Measurements from ENCODE around the gene TRMT10C.
A peak's percentile ranks its signal among the peaks of the same experiment; 100 is the strongest.
"Not testable (repeated sequence)": the region's sequence is repeated elsewhere in the genome, so short reads cannot be mapped to it uniquely, and the experiment has no call there.

TRMT10C gene

GRCh38 chr3:101529816-101530685, 31.6 kb upstream of the TRMT10C start:
- no peak overlapping the region for H3K4me3 ChIP-seq (ENCODE audit: insufficient read depth, low read depth, low read length, poor library complexity, severe bottlenecking)
- peak overlapping the region; percentile 38 for H3K27ac ChIP-seq (ENCODE audit: insufficient read depth, low read length, poor library complexity, severe bottlenecking)
- no peaks in the 10 kb centered on the region for H3K9me3 ChIP-seq (ENCODE audit: control insufficient read depth, low read length)
- H3K27me3 ChIP-seq (replicated peaks; ENCODE audit: control insufficient read depth, insufficient read depth, low read length, poor library complexity, severe bottlenecking): no peaks in the 10 kb centered on the region
- peaks cover 13% of the 10 kb centered on the region for H3K4me1 ChIP-seq (ENCODE audit: control insufficient read depth, insufficient read depth, low read length, poor library complexity, severe bottlenecking)
- no peak for DNase-seq
- H3K36me3 ChIP-seq (ENCODE audit: control insufficient read depth, insufficient read depth, low read length): no peaks in the 10 kb centered on the region

DNA sequence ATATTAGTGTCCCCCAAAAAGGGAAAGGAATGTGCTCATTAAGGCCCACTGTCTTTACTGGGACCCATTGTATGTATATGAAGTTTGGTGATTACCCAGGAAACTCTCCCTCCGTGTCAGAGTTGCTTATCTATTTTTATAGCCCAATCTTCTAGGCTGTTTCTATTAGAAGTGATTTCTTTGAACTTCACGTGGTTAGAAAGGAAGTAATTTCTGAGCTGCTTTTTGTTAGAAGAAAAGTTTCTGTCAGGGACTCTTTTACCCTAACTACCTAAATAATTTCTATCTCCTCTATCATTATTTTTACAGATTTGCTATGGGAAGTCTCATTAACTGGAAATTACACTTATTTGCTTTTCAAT, 31.0 kb upstream of the TRMT10C start:
- H3K27me3 ChIP-seq (replicated peaks; ENCODE audit: control insufficient read depth, insufficient read depth, low read length, poor library complexity, severe bottlenecking): no peaks in the 10 kb centered on the region
- DNase-seq: no peak
- H3K36me3 ChIP-seq (ENCODE audit: control insufficient read depth, insufficient read depth, low read length): no peaks in the 10 kb centered on the region
- H3K9me3 ChIP-seq (ENCODE audit: control insufficient read depth, low read length): no peaks in the 10 kb centered on the region
- H3K27ac ChIP-seq (ENCODE audit: insufficient read depth, low read length, poor library complexity, severe bottlenecking): peak overlapping the region; percentile 38
- H3K4me1 ChIP-seq (ENCODE audit: control insufficient read depth, insufficient read depth, low read length, poor library complexity, severe bottlenecking): peaks cover 13% of the 10 kb centered on the region
- H3K4me3 ChIP-seq (ENCODE audit: insufficient read depth, low read depth, low read length, poor library complexity, severe bottlenecking): no peak overlapping the region

DNA sequence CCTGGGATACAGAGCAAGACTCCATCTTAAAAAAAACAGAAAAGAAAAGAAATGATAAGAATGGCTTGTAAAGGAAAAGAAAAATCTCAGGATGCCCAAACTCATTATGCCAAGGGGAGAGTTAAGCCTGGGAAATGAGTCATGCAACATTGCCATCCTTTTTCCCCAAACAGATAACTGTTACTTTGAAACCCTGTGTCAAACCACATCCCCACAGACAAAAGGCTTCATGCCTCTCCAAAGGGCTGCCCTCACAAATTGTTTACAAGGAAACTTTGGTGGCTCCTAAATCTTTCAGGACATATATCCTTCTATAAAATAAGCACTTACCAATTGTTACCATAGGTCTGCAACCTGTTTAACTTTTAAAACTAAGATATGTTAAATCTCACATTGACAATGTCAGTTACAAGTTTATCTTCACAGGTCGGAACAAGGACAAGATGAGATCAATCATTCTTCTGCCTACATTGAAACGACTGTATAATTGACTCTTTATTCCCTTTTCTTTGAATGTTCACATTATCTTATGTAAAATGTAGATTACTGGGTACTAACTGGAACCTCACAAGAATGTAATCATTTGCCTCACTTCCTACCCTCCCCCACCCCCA, 30.1 kb upstream of the TRMT10C start:
- DNase-seq: no peak
- Histone ChIP-seq H3K36me3 (ENCODE audit: control insufficient read depth, insufficient read depth, low read length) (no peaks in the 10 kb centered on the region), H3K27ac (ENCODE audit: insufficient read depth, low read length, poor library complexity, severe bottlenecking) (no peak overlapping the region), H3K4me3 (ENCODE audit: insufficient read depth, low read depth, low read length, poor library complexity, severe bottlenecking) (no peak overlapping the region), H3K27me3 (replicated peaks; ENCODE audit: control insufficient read depth, insufficient read depth, low read length, poor library complexity, severe bottlenecking) (no peaks in the 10 kb centered on the region), H3K4me1 (ENCODE audit: control insufficient read depth, insufficient read depth, low read length, poor library complexity, severe bottlenecking) (peaks cover 13% of the 10 kb centered on the region), H3K9me3 (ENCODE audit: control insufficient read depth, low read length) (no peaks in the 10 kb centered on the region)

DNA sequence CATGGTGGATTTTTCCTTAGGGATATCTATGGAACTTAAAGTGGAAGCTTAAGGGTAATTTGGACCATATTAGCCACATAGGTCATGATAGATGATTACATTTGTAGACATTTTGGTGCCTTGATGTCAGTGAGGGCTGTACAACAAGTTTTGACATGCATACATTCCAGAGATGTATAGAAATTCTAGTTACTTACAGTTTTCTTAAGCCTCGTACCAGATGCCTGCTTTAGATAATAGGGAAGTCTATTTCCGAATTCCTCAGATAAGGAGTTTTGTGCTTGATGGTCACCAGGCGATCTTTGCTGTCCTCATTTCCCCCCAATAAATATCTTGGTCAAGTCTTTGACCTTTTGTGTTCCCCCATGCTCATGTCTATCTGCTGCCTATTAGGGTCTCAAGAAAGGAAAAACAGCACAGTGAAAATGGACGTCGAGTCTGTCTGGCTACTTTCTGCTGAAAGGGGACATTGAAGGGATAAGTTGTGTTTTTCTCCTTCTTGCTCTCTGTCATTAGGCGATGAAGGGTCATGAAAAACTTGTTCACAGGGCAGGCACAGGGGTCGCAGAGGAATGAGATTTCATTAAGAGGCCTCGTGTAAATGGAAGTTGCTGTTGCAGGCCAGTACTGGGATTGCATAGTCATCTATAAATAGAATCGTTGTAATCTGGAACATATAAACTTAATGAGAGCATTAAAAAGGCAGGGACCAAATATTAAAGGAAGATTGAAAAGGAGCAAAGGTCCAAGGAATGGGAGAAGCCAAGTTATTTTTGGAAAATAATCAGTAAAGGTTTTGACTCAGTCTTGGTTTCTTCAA, 28.7 kb upstream of the TRMT10C start:
- no peak for DNase-seq
- Histone ChIP-seq H3K27ac (ENCODE audit: insufficient read depth, low read length, poor library complexity, severe bottlenecking) (no peak overlapping the region), H3K36me3 (ENCODE audit: control insufficient read depth, insufficient read depth, low read length) (no peaks in the 10 kb centered on the region), H3K9me3 (ENCODE audit: control insufficient read depth, low read length) (no peaks in the 10 kb centered on the region), H3K4me1 (ENCODE audit: control insufficient read depth, insufficient read depth, low read length, poor library complexity, severe bottlenecking) (peaks cover 13% of the 10 kb centered on the region), H3K4me3 (ENCODE audit: insufficient read depth, low read depth, low read length, poor library complexity, severe bottlenecking) (no peak overlapping the region), H3K27me3 (replicated peaks; ENCODE audit: control insufficient read depth, insufficient read depth, low read length, poor library complexity, severe bottlenecking) (no peaks in the 10 kb centered on the region)

DNA sequence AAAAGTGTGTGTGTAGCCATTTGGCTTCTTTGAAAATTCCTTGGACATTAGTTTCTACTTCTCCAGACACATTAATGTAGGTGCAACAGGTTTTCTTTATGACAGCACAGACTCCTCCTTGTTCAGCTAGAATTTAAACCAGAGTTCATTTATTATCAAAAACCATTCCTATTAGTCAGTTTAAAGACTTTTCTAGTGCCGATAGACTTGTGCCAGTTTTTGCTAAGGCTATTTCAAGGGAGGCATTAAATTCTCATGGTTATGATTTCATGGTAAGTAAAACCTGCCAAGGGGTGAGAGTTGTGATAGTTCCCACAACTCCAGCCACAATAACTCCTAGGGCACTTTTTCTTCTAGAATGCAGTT, 28.1 kb upstream of the TRMT10C start:
- no peak for DNase-seq
- H3K9me3 ChIP-seq (ENCODE audit: control insufficient read depth, low read length): no peaks in the 10 kb centered on the region
- H3K36me3 ChIP-seq (ENCODE audit: control insufficient read depth, insufficient read depth, low read length): no peaks in the 10 kb centered on the region
- peaks cover 13% of the 10 kb centered on the region for H3K4me1 ChIP-seq (ENCODE audit: control insufficient read depth, insufficient read depth, low read length, poor library complexity, severe bottlenecking)
- no peaks in the 10 kb centered on the region for H3K27me3 ChIP-seq (replicated peaks; ENCODE audit: control insufficient read depth, insufficient read depth, low read length, poor library complexity, severe bottlenecking)
- no peak overlapping the region for H3K4me3 ChIP-seq (ENCODE audit: insufficient read depth, low read depth, low read length, poor library complexity, severe bottlenecking)
- H3K27ac ChIP-seq (ENCODE audit: insufficient read depth, low read length, poor library complexity, severe bottlenecking): no peak overlapping the region

DNA sequence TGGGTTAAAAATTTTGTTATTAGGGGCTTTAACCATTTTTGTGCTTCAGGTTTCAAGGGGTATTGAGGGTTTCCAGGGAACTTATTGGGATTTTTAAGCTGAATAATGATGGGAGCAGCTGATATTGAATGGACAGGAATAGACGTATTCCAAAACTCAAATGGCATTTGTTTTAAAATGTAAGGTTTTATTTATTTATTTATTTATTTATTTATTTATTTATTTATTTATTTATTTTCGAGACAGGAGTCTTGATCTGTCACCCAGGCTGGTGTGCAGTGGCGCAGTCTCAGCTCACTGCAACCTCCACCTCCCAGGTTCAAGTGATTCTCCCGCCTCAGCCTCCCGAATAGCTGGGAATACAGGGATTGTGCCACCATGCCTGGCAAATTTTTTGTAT, 26.4 kb upstream of the TRMT10C start:
- H3K27ac ChIP-seq (ENCODE audit: insufficient read depth, low read length, poor library complexity, severe bottlenecking): no peak overlapping the region
- no peaks in the 10 kb centered on the region for H3K27me3 ChIP-seq (replicated peaks; ENCODE audit: control insufficient read depth, insufficient read depth, low read length, poor library complexity, severe bottlenecking)
- peaks cover 13% of the 10 kb centered on the region for H3K4me1 ChIP-seq (ENCODE audit: control insufficient read depth, insufficient read depth, low read length, poor library complexity, severe bottlenecking)
- no peak for DNase-seq
- no peaks in the 10 kb centered on the region for H3K36me3 ChIP-seq (ENCODE audit: control insufficient read depth, insufficient read depth, low read length)
- H3K9me3 ChIP-seq (ENCODE audit: control insufficient read depth, low read length): no peaks in the 10 kb centered on the region
- H3K4me3 ChIP-seq (ENCODE audit: insufficient read depth, low read depth, low read length, poor library complexity, severe bottlenecking): no peak overlapping the region

DNA sequence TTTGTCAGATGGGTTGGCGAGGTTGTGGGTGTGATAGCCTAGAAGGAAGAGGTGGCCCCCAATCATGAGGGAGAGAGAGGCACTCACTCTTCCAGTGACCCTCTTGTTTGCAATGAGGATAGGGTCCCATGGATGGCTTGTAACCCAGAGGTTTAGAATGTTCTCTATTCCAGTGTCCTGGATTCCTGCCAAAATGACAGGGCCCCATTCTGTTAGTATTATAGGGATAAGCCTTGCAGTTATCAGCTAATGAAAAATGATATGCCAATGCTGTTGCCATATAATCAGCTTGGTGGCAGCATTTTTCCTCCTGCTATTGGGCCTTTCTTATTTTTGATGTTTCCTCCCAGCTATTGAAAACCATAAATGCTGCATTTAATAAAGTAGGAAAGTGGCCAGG, 25.4 kb upstream of the TRMT10C start:
- Histone ChIP-seq H3K27me3 (replicated peaks; ENCODE audit: control insufficient read depth, insufficient read depth, low read length, poor library complexity, severe bottlenecking) (no peaks in the 10 kb centered on the region), H3K36me3 (ENCODE audit: control insufficient read depth, insufficient read depth, low read length) (no peaks in the 10 kb centered on the region), H3K4me3 (ENCODE audit: insufficient read depth, low read depth, low read length, poor library complexity, severe bottlenecking) (no peak overlapping the region), H3K9me3 (ENCODE audit: control insufficient read depth, low read length) (no peaks in the 10 kb centered on the region), H3K4me1 (ENCODE audit: control insufficient read depth, insufficient read depth, low read length, poor library complexity, severe bottlenecking) (peaks cover 7% of the 10 kb centered on the region), H3K27ac (ENCODE audit: insufficient read depth, low read length, poor library complexity, severe bottlenecking) (no peak overlapping the region)
- DNase-seq: no peak

DNA sequence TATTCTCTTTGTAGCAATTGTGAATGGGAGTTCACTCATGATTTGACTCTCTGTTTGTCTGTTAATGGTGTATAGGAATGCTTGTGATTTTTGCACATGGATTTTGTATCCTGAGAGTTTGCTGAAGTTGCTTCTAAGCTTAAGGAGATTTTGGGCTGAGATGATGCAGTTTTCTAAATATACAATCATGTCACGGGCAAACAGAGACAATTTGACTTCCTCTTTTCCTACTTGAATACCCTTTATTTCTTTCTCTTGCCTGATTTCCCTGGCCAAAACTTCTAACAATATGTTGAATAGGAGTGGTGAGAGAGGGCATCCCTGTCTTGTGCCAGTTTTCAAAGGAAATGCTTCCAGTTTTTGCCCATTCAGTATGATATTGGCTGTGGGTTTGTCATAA, 24.7 kb upstream of the TRMT10C start:
- not testable (repeated sequence) for DNase-seq; H3K9me3 ChIP-seq (ENCODE audit: control insufficient read depth, low read length); H3K27me3 ChIP-seq (replicated peaks; ENCODE audit: control insufficient read depth, insufficient read depth, low read length, poor library complexity, severe bottlenecking); H3K36me3 ChIP-seq (ENCODE audit: control insufficient read depth, insufficient read depth, low read length); H3K4me1 ChIP-seq (ENCODE audit: control insufficient read depth, insufficient read depth, low read length, poor library complexity, severe bottlenecking); H3K27ac ChIP-seq (ENCODE audit: insufficient read depth, low read length, poor library complexity, severe bottlenecking); H3K4me3 ChIP-seq (ENCODE audit: insufficient read depth, low read depth, low read length, poor library complexity, severe bottlenecking)

DNA sequence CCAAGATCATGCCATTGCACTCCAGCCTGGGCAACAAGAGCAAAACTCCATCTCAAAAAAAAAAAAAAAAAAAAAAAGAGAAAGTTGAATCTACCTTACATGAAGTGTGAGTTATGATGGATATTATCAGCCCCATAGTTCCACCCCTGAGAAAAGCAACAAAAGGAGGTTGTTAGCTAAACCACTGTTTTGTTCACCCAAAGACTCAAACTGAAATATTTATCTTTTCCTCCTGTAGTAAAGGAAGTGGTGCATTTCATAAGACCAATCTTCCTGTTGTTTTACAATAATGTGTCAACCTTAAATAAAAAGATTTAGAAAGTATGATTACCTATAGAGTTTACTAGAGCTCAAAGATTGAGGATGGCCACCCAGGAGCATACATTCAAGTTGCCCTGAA, 18.7 kb upstream of the TRMT10C start:
- DNase-seq: no peak
- Histone ChIP-seq H3K36me3 (ENCODE audit: control insufficient read depth, insufficient read depth, low read length) (no peaks in the 10 kb centered on the region), H3K27ac (ENCODE audit: insufficient read depth, low read length, poor library complexity, severe bottlenecking) (peak overlapping the region; percentile 35), H3K27me3 (replicated peaks; ENCODE audit: control insufficient read depth, insufficient read depth, low read length, poor library complexity, severe bottlenecking) (no peaks in the 10 kb centered on the region), H3K9me3 (ENCODE audit: control insufficient read depth, low read length) (no peaks in the 10 kb centered on the region), H3K4me3 (ENCODE audit: insufficient read depth, low read depth, low read length, poor library complexity, severe bottlenecking) (peak overlapping the region; percentile 12), H3K4me1 (ENCODE audit: control insufficient read depth, insufficient read depth, low read length, poor library complexity, severe bottlenecking) (peaks cover 24% of the 10 kb centered on the region)

Measured in effector memory CD4-positive, alpha-beta T cell (primary cell).